ENCODE data around the gene OR8D1.

- no peak for TF ChIP-seq CTCF (conservative IDR thresholded peaks at IDR 0.05 in 1 of 2, IDR thresholded peaks at IDR 0.05 in 1 of 2; ENCODE audit: extremely low read depth in 1 of 2, insufficient read depth in 1 of 2, low read depth in 1 of 2, low read length in 2 of 2)
- TF ChIP-seq EZH2 (IDR thresholded peaks at IDR 0.05; ENCODE audit: borderline replicate concordance, low read length), result no peak
Observed at GRCh38 chr11:124311670-124312069, 2.1 kb downstream of the OR8D1 start.
